Ovary (tissue), 9 donors: ENCODE data around the gene APBB2. TPM values are rescaled to one million over a fixed set of nuclear protein-coding genes. Genes with fewer than 3 reads are reported as not detected.

Experiments
- DNase-seq, 5 donors: peaks; one replicate each; pipeline ENCODE4 v3.0.0-alpha.2; 2019 to 2020
- H3K27ac ChIP-seq, 2 donors: fragments of 200-600 bp; one replicate each; pipeline versions ENCODE4 v1.5.1 to v1.8.0; 2019 to 2022
- H3K27me3 ChIP-seq: fragments of 200-600 bp; one replicate; pipeline ENCODE4 v1.8.0; 2022
- H3K36me3 ChIP-seq: fragments of 200-600 bp; sonication (generic); one replicate; pipeline ENCODE4 v1.5.1; 2019
- H3K4me1 ChIP-seq: one replicate; pipeline ENCODE4 v1.8.1; 2013; ENCODE audit warnings: mild to moderate bottlenecking, moderate library complexity; ENCODE audit not compliant: insufficient read depth
- H3K4me3 ChIP-seq: fragments of 200-600 bp; sonication (generic); one replicate; pipeline ENCODE4 v1.5.1; 2017
- H3K9me3 ChIP-seq, 2 donors: fragments of 200-600 bp in 1 of 2; sonication (generic) in 1 of 2; one replicate each; pipeline versions ENCODE4 v1.5.1 to v1.8.1; 2013 to 2019; ENCODE audit warnings: mild to moderate bottlenecking in 1 of 2, moderate library complexity in 1 of 2
- EP300 ChIP-seq: sonication (generic); formaldehyde crosslinking; IDR thresholded peaks from one replicate; pipeline ENCODE4 v1.6.1; 2017; ENCODE audit warnings: antibody characterized with exemption
- POLR2A ChIP-seq: fragments of 450-650 bp; IDR thresholded peaks from one replicate; pipeline ENCODE4 v1.6.1; 2017; ENCODE audit warnings: antibody characterized with exemption, mild to moderate bottlenecking, moderate library complexity
- WGBS, 3 donors: extraction: QIAGEN DNeasy Blood & Tissue Kit in 1 of 3; methylation state at CpG; one replicate each; pipeline versions ENCODE4 v1.1.5 to v1.1.7; 2013 to 2017; 5-methylcytosine and 5-hydroxymethylcytosine counted together
- intact Hi-C, 4 donors: fragments of 100-400 bp; cut with DNase I; formaldehyde crosslinking; loops; one replicate each; pipeline versions ENCODE4 v1.11.0 to v1.15.1; 2022 to 2023
- polyA plus RNA-seq, 2 donors: library from polyadenylated mRNA; stranded (reverse); fragments of 200-250 nt in 1 of 2; fragments of 350-450 nt in 1 of 2; fragmentation: Illumina TruSeq in 1 of 2; extraction: RNeasy Lipid Tissue Mini Kit (QIAGEN cat#74804) in 1 of 2; gene quantifications; one replicate each; pipeline ENCODE4 v1.2.3, GENCODE V29; 2013 to 2014
- total RNA-seq, 7 donors: library from RNA; depleted of rRNA in 2 of 7; stranded (reverse); fragments of >200 nt in 2 of 7; fragmentation: NEBNext Ultra II Directional in 3 of 7; extraction: Animal tissue kit (Norgen Biotek cat#: 25700) in 3 of 7; gene quantifications; one replicate each; pipeline versions ENCODE4 v1.1.0 to v1.2.4, GENCODE V29; 2016 to 2023
- TF ChIP-seq, protein P1 (sequence below), 3 donors: fragments of 450-650 bp in 2 of 3; fragments of 200-600 bp in 1 of 3; IDR thresholded peaks; one replicate each; pipeline versions ENCODE4 v1.5.1 to v1.8.0; 2016 to 2022; ENCODE audit warnings: antibody characterized with exemption in 3 of 3, mild to moderate bottlenecking in 1 of 3
- donor health status: DM: no; HTN: no; CAD: no; lungs with moderate emphysema.
- donor health status: DM: no; HTN: no; CAD: no.
- donor health status: Bipolar disorder and iron deficiency.
- donor health status: DM: yes; HTN: yes; CAD: no.
- donor health status: DM: no; HTN: no; CAD: no.
- donor health status: DM: yes; HTN: yes; CAD: no.

APBB2 gene
- total and polyA plus RNA-seq, 9 donors = 30.9 to 163 (median 80.1) TPM

DNA sequence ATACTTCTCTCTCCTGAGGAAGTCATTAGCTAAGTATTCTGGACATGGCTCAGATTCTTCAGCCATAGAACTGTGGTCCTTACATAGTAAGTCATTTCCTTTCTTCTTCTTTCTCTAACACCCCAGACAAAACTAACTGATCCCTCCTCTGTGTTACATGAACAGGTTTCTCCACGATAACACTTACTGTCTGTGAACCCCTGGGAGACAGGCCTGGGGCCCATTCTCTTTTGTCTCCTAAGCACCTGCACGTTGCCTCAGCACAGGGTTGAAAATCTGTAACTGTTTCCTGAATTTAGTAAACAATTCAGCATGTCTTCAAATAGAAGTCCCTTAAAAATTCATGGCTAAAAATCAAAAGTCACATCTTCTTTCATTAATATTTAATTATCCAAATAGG lies 24.7 kb downstream of the APBB2 start:
- TF ChIP-seq POLR2A = no peak
- TF ChIP-seq, protein P1, sequence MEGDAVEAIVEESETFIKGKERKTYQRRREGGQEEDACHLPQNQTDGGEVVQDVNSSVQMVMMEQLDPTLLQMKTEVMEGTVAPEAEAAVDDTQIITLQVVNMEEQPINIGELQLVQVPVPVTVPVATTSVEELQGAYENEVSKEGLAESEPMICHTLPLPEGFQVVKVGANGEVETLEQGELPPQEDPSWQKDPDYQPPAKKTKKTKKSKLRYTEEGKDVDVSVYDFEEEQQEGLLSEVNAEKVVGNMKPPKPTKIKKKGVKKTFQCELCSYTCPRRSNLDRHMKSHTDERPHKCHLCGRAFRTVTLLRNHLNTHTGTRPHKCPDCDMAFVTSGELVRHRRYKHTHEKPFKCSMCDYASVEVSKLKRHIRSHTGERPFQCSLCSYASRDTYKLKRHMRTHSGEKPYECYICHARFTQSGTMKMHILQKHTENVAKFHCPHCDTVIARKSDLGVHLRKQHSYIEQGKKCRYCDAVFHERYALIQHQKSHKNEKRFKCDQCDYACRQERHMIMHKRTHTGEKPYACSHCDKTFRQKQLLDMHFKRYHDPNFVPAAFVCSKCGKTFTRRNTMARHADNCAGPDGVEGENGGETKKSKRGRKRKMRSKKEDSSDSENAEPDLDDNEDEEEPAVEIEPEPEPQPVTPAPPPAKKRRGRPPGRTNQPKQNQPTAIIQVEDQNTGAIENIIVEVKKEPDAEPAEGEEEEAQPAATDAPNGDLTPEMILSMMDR (IDR thresholded peaks at IDR 0.05) = no peak
- DNase-seq = no peak
- WGBS, 3 donors = 76 to 83% (median 81%) methylated on average over 2 of the region's 2 CpGs
- Histone ChIP-seq H3K36me3 (no peaks in the 10 kb centered on the region), H3K4me3 (no peak overlapping the region), H3K27me3 (no peaks in the 10 kb centered on the region), H3K9me3 (no peaks in the 10 kb centered on the region), H3K27ac (no peak overlapping the region), H3K4me1 (peaks cover 5% of the 10 kb centered on the region)
- intact Hi-C loops = loop anchor here in 1 of 4 donors (10.0 kb wide), 1 partner anchor 45 kb away; no protein-coding TSS in a partner anchor

DNA sequence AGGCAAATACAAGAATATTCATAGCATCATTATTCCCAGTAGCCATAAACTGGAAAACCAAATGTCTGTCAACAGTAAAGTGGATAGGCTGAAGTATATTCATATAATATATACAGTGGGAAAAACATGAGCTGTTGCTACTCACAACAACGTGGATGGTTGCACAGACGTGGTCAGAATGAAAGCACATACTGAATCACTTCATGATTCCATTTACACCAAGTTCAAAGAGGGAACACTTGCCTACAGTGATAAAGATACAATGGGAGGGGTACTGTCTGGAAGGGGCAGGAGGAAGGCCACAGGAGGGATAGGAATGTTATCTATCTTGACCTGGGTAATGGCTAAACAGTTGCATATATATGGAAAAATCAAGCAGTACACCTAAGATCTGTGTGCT lies 25.3 kb downstream of the APBB2 start:
- Histone ChIP-seq H3K4me1 (peaks cover 5% of the 10 kb centered on the region), H3K27ac (no peak overlapping the region), H3K4me3 (no peak overlapping the region), H3K27me3 (no peaks in the 10 kb centered on the region), H3K36me3 (no peaks in the 10 kb centered on the region), H3K9me3 (no peaks in the 10 kb centered on the region)
- DNase-seq = no peak
- WGBS, 3 donors = 69 to 81% (median 81%) methylated on average over 2 of the region's 2 CpGs
- intact Hi-C loops = no loop called here
- TF ChIP-seq, protein P1 (IDR thresholded peaks at IDR 0.05) = no peak
- no peak for TF ChIP-seq POLR2A
- no peak for TF ChIP-seq EP300

- TF ChIP-seq EP300 (no peak), POLR2A (no peak)
- TF ChIP-seq, protein P1 (IDR thresholded peaks at IDR 0.05) = no peak
- 8 to 18% (median 16%) methylated on average over 5 of the region's 5 CpGs for WGBS, 3 donors
- Histone ChIP-seq H3K4me3 (no peak overlapping the region), H3K9me3 (no peaks in the 10 kb centered on the region), H3K27me3 (no peaks in the 10 kb centered on the region), H3K27ac (no peak overlapping the region), H3K36me3 (no peaks in the 10 kb centered on the region), H3K4me1 (peaks cover 2% of the 10 kb centered on the region)
- DNase-seq = no peak
- intact Hi-C loops = no loop called here
These were observed 28.4 kb downstream of the APBB2 start for GRCh38 chr4:41185614-41186592.

- 88 to 99% (median 96%) methylated on average over 5 of the region's 5 CpGs for WGBS, 3 donors
- no peaks in the 10 kb centered on the region for H3K9me3 ChIP-seq
- no peaks in the 10 kb centered on the region for H3K27me3 ChIP-seq
- intact Hi-C loops = no loop called here
- no peak overlapping the region for H3K27ac ChIP-seq
- TF ChIP-seq, protein P1 (IDR thresholded peaks at IDR 0.05) = no peak
- TF ChIP-seq POLR2A (no peak), EP300 (no peak)
- H3K4me1 ChIP-seq = peaks cover 7% of the 10 kb centered on the region
- H3K4me3 ChIP-seq = no peak overlapping the region
- no peaks in the 10 kb centered on the region for H3K36me3 ChIP-seq
- no peak for DNase-seq
These were observed 30.3 kb downstream of the APBB2 start for GRCh38 chr4:41184009-41184408.
